ENCODE results near the gene RDH8.

DNA sequence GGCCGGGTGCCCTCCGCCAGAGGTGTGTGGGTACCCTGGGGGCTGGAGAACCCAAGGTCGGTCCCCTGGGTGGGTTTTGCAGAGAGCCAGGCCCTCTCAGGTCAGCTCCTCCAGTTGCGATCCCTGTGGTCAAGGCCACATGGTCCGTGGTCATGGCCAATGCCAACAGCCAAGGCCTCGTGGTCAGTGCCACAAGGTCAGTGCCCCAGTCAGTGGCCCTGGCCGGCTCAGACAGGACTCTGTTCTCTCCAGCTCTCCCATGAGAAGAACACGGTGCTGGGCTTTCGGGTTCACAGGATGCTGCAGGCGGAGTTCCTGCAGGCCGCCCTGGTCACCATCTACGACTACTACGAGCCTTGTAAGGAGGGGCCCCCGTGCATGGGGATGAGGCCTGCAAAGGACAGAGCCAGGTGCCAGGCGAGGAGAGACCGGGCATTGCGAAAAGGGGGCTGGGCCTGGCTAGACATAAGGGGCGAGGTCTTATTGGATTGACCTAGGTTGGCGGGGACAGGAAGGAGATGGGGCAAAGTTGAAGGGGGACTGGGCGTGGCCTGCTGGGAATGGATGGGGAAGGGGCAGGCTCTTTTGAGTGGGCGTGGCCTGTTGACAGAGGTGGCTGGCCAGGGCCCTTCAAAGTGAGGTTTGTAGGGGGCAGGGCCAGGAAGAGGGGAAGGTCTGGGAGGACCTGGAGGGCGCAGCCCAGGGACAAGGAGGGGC is 57.6 kb downstream of the RDH8 start:
- TF ChIP-seq, protein P1, sequence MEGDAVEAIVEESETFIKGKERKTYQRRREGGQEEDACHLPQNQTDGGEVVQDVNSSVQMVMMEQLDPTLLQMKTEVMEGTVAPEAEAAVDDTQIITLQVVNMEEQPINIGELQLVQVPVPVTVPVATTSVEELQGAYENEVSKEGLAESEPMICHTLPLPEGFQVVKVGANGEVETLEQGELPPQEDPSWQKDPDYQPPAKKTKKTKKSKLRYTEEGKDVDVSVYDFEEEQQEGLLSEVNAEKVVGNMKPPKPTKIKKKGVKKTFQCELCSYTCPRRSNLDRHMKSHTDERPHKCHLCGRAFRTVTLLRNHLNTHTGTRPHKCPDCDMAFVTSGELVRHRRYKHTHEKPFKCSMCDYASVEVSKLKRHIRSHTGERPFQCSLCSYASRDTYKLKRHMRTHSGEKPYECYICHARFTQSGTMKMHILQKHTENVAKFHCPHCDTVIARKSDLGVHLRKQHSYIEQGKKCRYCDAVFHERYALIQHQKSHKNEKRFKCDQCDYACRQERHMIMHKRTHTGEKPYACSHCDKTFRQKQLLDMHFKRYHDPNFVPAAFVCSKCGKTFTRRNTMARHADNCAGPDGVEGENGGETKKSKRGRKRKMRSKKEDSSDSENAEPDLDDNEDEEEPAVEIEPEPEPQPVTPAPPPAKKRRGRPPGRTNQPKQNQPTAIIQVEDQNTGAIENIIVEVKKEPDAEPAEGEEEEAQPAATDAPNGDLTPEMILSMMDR (IDR thresholded peaks at IDR 0.05), result no peak
- TF ChIP-seq ZFX (IDR thresholded peaks at IDR 0.05; ENCODE audit: borderline replicate concordance), result no peak

Data from 22Rv1 (cell line).